HL-60 (cell line): ENCODE data around the gene ACRV1.

Experiments used
- CTCF ChIP-seq: IDR thresholded peaks from one replicate; pipeline ENCODE4 v1.5.1; 2011; ENCODE audit warnings: low read length, control low read depth, inconsistent platforms; ENCODE audit not compliant: insufficient read depth
- GABPA ChIP-seq: IDR thresholded peaks from 2 replicates; pipeline ENCODE4 v1.6.1; 2012; ENCODE audit warnings: low read depth
- POLR2AphosphoS5 ChIP-seq: IDR thresholded peaks from 2 replicates; pipeline ENCODE4 v1.6.1; 2012; ENCODE audit warnings: low read depth
- REST ChIP-seq: IDR thresholded peaks from 2 replicates; pipeline ENCODE4 v1.6.1; 2012; ENCODE audit warnings: low read depth; ENCODE audit not compliant: insufficient replicate concordance

- no peak for TF ChIP-seq POLR2AphosphoS5
- no peak for TF ChIP-seq CTCF
- TF ChIP-seq REST, result no peak
- TF ChIP-seq GABPA, result no peak
Observed at GRCh38 chr11:125701858-125702621, 21.4 kb upstream of the ACRV1 start.
